KMS-11 (cell line): Measurements from ENCODE around the gene CD9.

Source experiments
- H2AFZ ChIP-seq: fragments of 200-600 bp; sonication (generic); 2 replicates; pipeline ENCODE4 v1.6.1; 2016; ENCODE audit warnings: antibody characterized with exemption, mixed run types, low read depth
- H3K27ac ChIP-seq: fragments of 200-600 bp; sonication (generic); 2 replicates; pipeline ENCODE4 v1.6.1; 2016; ENCODE audit warnings: mild to moderate bottlenecking, mixed run types
- H3K27me3 ChIP-seq: fragments of 200-600 bp; sonication (generic); 2 replicates; pipeline ENCODE4 v1.6.1; 2017; ENCODE audit warnings: mild to moderate bottlenecking, low read depth, mixed run types, moderate library complexity; ENCODE audit not compliant: insufficient read depth
- H3K36me3 ChIP-seq: fragments of 200-600 bp; sonication (generic); 2 replicates; pipeline ENCODE4 v1.6.1; 2017; ENCODE audit warnings: mild to moderate bottlenecking, mixed run types; ENCODE audit not compliant: insufficient read depth
- H3K4me1 ChIP-seq: fragments of 200-600 bp; sonication (generic); 2 replicates; pipeline ENCODE4 v1.6.1; 2016; ENCODE audit warnings: mild to moderate bottlenecking, low read depth, mixed run types; ENCODE audit not compliant: poor library complexity, severe bottlenecking
- H3K4me2 ChIP-seq: fragments of 200-600 bp; sonication (generic); 2 replicates; pipeline ENCODE4 v1.7.0; 2016; ENCODE audit warnings: mild to moderate bottlenecking, mixed run types
- H3K4me3 ChIP-seq: fragments of 200-600 bp; sonication (generic); IDR thresholded peaks from 2 replicates; pipeline ENCODE4 v1.6.1; 2017; ENCODE audit warnings: low read depth, low read length, mixed read lengths; ENCODE audit not compliant: insufficient read depth
- H3K79me2 ChIP-seq: fragments of 200-600 bp; sonication (generic); 2 replicates; pipeline ENCODE4 v1.6.1; 2016; ENCODE audit warnings: low read depth, mixed run types; ENCODE audit not compliant: insufficient read depth
- H3K9ac ChIP-seq: fragments of 200-600 bp; sonication (generic); 2 replicates; pipeline ENCODE4 v1.6.1; 2016; ENCODE audit warnings: mild to moderate bottlenecking, mixed run types
- H4K20me1 ChIP-seq: fragments of 200-600 bp; sonication (generic); 2 replicates; pipeline ENCODE4 v1.6.1; 2016; ENCODE audit warnings: mild to moderate bottlenecking, mixed run types; ENCODE audit not compliant: insufficient read depth
- CTCF ChIP-seq: fragments of 200-600 bp; sonication (generic); conservative IDR thresholded peaks from 2 replicates; pipeline ENCODE4 v1.6.1; 2017; ENCODE audit warnings: low read depth, mild to moderate bottlenecking, antibody characterized with exemption, low read length, moderate library complexity, mixed read lengths

Gene CD9

GRCh38 chr12:6165395-6165794, 34.8 kb upstream of the CD9 start:
- no peak overlapping the region for H3K4me3 ChIP-seq
- no peak overlapping the region for H3K4me2 ChIP-seq
- no peak overlapping the region for H2AFZ ChIP-seq
- no peak for TF ChIP-seq CTCF
- H4K20me1 ChIP-seq: no peaks in the 10 kb centered on the region
- no peak overlapping the region for H3K27ac ChIP-seq
- H3K9ac ChIP-seq: no peak overlapping the region
- H3K27me3 ChIP-seq: no peaks in the 10 kb centered on the region
- no peaks in the 10 kb centered on the region for H3K4me1 ChIP-seq
- no peaks in the 10 kb centered on the region for H3K36me3 ChIP-seq
- no peaks in the 10 kb centered on the region for H3K79me2 ChIP-seq

- TF ChIP-seq CTCF: no peak
- no peaks in the 10 kb centered on the region for H3K4me1 ChIP-seq
- no peak overlapping the region for H3K27ac ChIP-seq
- no peaks in the 10 kb centered on the region for H4K20me1 ChIP-seq
- no peaks in the 10 kb centered on the region for H3K27me3 ChIP-seq
- H3K79me2 ChIP-seq: no peaks in the 10 kb centered on the region
- no peak overlapping the region for H3K4me3 ChIP-seq
- no peak overlapping the region for H3K4me2 ChIP-seq
- H3K9ac ChIP-seq: no peak overlapping the region
- H3K36me3 ChIP-seq: no peaks in the 10 kb centered on the region
- no peak overlapping the region for H2AFZ ChIP-seq
These were observed 33.4 kb upstream of the CD9 start for GRCh38 chr12:6166808-6167207.

- Histone ChIP-seq H3K4me2 (no peak overlapping the region), H4K20me1 (no peaks in the 10 kb centered on the region), H3K36me3 (no peaks in the 10 kb centered on the region), H3K79me2 (no peaks in the 10 kb centered on the region), H3K27ac (no peak overlapping the region), H2AFZ (no peak overlapping the region), H3K9ac (no peak overlapping the region), H3K4me1 (no peaks in the 10 kb centered on the region), H3K4me3 (no peak overlapping the region), H3K27me3 (no peaks in the 10 kb centered on the region)
- no peak for TF ChIP-seq CTCF
These were observed 32.6 kb upstream of the CD9 start for GRCh38 chr12:6167327-6168280.

- TF ChIP-seq CTCF: no peak
- Histone ChIP-seq H3K4me1 (no peaks in the 10 kb centered on the region), H3K36me3 (no peaks in the 10 kb centered on the region), H3K79me2 (no peaks in the 10 kb centered on the region), H3K27me3 (no peaks in the 10 kb centered on the region), H3K9ac (no peak overlapping the region), H2AFZ (no peak overlapping the region), H3K27ac (no peak overlapping the region), H3K4me3 (no peak overlapping the region), H3K4me2 (no peak overlapping the region), H4K20me1 (no peaks in the 10 kb centered on the region)
These were observed 28.7 kb upstream of the CD9 start for GRCh38 chr12:6171409-6172015.
